Mammary epithelial cell (primary cell): ENCODE measurements around the gene PRRT1B.

ENCODE experiments used
- CTCF ChIP-seq, 2 donors: IDR thresholded peaks in 1 of 2; conservative IDR thresholded peaks in 1 of 2; 2 replicates each; pipeline ENCODE4 v1.5.1; 2011 to 2012; ENCODE audit warnings: inconsistent platforms in 2 of 2, low read length in 2 of 2, mild to moderate bottlenecking in 2 of 2, control low read depth in 1 of 2, low read depth in 1 of 2; ENCODE audit not compliant: insufficient read depth in 1 of 2; ENCODE audit errors: extremely low read depth in 1 of 2
- EZH2 ChIP-seq: IDR thresholded peaks from 2 replicates; pipeline ENCODE4 v1.6.1; 2012; ENCODE audit warnings: low read length, inconsistent platforms, borderline replicate concordance

GRCh38 chr9:131588396-131588795 is 43.1 kb downstream of the PRRT1B start:
- TF ChIP-seq CTCF (conservative IDR thresholded peaks at IDR 0.05 in 1 of 2, IDR thresholded peaks at IDR 0.05 in 1 of 2; ENCODE audit: extremely low read depth in 1 of 2, insufficient read depth in 1 of 2, low read depth in 1 of 2, low read length in 2 of 2) (no peak), EZH2 (no peak)
